CD4-positive, CD25-positive, alpha-beta regulatory T cell (primary cell): Measurements from ENCODE around the gene LHFPL2. TPM values are rescaled to one million over a fixed set of nuclear protein-coding genes. Genes with fewer than 3 reads are reported as not detected.

ENCODE experiments used
- ATAC-seq, 2 donors: fragments of 150-1000 bp; cut with Tn5 transposase; one replicate each; pipeline ENCODE4 v1.10.0; 2021; ENCODE audit warnings: low read depth in 2 of 2, moderate number of reproducible peaks in 2 of 2, moderate library complexity in 1 of 2
- DNase-seq, 3 donors: peaks; one replicate each; pipeline versions ENCODE4 v3.0.0 to v3.0.0-alpha.2; 2012 to 2022; ENCODE audit warnings: mixed read lengths in 1 of 3
- H3K27ac ChIP-seq: one replicate; pipeline ENCODE4 v1.7.0; 2013; ENCODE audit warnings: mild to moderate bottlenecking, low read length; ENCODE audit not compliant: insufficient read depth, poor library complexity, severe bottlenecking
- H3K27me3 ChIP-seq: one replicate; pipeline ENCODE4 v1.7.0; 2013; ENCODE audit warnings: low read length; ENCODE audit not compliant: control insufficient read depth, insufficient read depth
- H3K36me3 ChIP-seq: one replicate; pipeline ENCODE4 v1.7.0; 2013; ENCODE audit warnings: mild to moderate bottlenecking, low read length, moderate library complexity; ENCODE audit not compliant: control insufficient read depth, insufficient read depth
- H3K4me1 ChIP-seq: 2 replicates; pipeline ENCODE4 v1.7.0; 2013; ENCODE audit warnings: mild to moderate bottlenecking, low read length; ENCODE audit not compliant: insufficient read depth, control insufficient read depth, poor library complexity, severe bottlenecking
- H3K4me3 ChIP-seq: one replicate; pipeline ENCODE4 v1.7.0; 2013; ENCODE audit warnings: low read depth, mild to moderate bottlenecking, low read length, moderate library complexity
- H3K9me3 ChIP-seq, 2 experiments: 1 replicate in 1 of 2; 2 replicates in 1 of 2; pipeline ENCODE4 v1.7.0; 2013; ENCODE audit warnings: low read length in 2 of 2, mild to moderate bottlenecking in 1 of 2, moderate library complexity in 1 of 2; ENCODE audit not compliant: control insufficient read depth in 2 of 2
- H3K27ac Mint-ChIP-seq, 3 donors: one replicate each; pipeline ENCODE4 v1.8.0; 2020 to 2022; ENCODE audit warnings: mild to moderate bottlenecking in 3 of 3, mixed read lengths in 3 of 3, moderate library complexity in 2 of 3
- H3K27me3 Mint-ChIP-seq: one replicate; pipeline ENCODE4 v1.8.0; 2022; ENCODE audit warnings: mild to moderate bottlenecking, mixed read lengths
- H3K36me3 Mint-ChIP-seq: one replicate; pipeline ENCODE4 v1.8.0; 2020; ENCODE audit warnings: mixed read lengths
- H3K4me1 Mint-ChIP-seq, 4 donors: one replicate each; pipeline ENCODE4 v1.8.0; 2020 to 2022; ENCODE audit warnings: mixed read lengths in 4 of 4, mild to moderate bottlenecking in 1 of 4
- H3K4me3 Mint-ChIP-seq, 4 donors: one replicate each; pipeline ENCODE4 v1.8.0; 2020 to 2022; ENCODE audit warnings: mild to moderate bottlenecking in 4 of 4, mixed read lengths in 4 of 4, moderate library complexity in 3 of 4
- H3K9me3 Mint-ChIP-seq, 7 donors: one replicate each; pipeline ENCODE4 v1.8.0; 2020 to 2022; ENCODE audit warnings: mixed read lengths in 7 of 7, mild to moderate bottlenecking in 3 of 7, moderate library complexity in 2 of 7
- polyA plus RNA-seq, 4 donors: library from polyadenylated mRNA; unstranded; fragments of 300-500 nt; fragmentation: Illumina TruSeq; gene quantifications; one replicate each; pipeline ENCODE4 v1.2.3, GENCODE V29; 2021
- total RNA-seq: library from RNA; stranded (reverse); gene quantifications from one replicate; pipeline ENCODE4 v1.2.3, GENCODE V29; 2022

LHFPL2 gene
- total and polyA plus RNA-seq, 5 donors from 2014 or later: 0.11 to 0.47 (median 0.32) TPM

DNA sequence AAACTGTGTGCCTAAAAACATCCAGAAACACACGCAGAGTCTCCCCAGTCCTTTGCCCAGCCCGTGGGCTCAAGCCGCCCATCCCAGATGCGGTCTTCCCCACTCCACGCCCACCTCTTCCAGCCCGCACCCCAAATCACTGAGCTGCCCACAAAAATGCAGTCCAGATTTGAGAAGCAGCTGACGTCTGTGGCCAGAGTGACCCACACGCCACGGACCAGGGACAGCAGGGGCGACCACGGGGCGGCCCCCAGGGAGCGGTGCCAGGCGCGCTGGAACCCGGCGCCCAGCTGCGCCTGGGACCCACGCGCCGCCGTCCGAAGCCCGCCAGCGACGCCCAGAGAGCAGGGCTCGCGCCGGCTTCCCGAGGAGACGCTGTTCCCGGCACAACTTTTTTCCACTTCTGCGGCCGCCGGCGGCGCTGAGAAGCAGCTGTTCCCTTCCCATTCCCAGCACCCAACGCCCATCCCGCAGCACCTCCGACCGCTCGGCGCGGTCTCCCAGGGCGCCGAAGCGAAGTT, 674 bp downstream of the LHFPL2 start:
- no peak overlapping the region for H3K27ac ChIP-seq
- peaks cover 11% of the 10 kb centered on the region for H3K4me1 ChIP-seq
- Mint-ChIP-seq H3K36me3 (no peaks in the 10 kb centered on the region), H3K9me3 (peaks cover 0 to 11% (median 0%) of the 10 kb centered on the region in 7 donors), H3K4me1 (peaks cover 0 to 16% (median 8%) of the 10 kb centered on the region in 4 donors), H3K27me3 (peaks cover 67% of the 10 kb centered on the region), H3K27ac (no peak overlapping the region), H3K4me3 (peak overlapping the region; percentile 62 to 73 (median 69))
- H3K9me3 ChIP-seq: no peaks in the 10 kb centered on the region
- DNase-seq (no peak), ATAC-seq (no peak)
- H3K36me3 ChIP-seq: no peaks in the 10 kb centered on the region
- H3K27me3 ChIP-seq: peaks cover 30% of the 10 kb centered on the region
- no peak overlapping the region for H3K4me3 ChIP-seq

DNA sequence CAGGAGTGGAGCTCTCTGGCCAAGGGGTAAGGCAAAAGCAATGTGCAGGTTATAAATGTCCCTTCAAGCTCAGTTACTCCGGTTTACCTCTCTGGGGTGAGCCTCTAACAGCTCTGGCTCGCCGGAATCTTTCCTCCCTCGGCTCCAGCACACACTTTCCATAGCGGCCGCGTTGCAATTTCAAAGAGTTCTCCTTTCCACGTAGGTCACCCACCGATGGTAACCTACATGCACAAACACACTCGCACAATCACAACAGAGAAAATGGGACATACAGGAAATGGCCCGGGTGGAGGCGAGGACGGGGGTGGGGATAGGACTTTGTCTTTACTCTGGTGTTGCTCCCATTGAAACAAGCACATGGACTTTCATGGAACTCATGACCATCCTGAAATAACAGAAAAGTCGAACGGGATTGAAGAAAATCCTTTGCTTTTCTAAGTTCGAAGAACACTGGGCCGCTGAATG, 1.2 kb downstream of the LHFPL2 start:
- H3K36me3 ChIP-seq: no peaks in the 10 kb centered on the region
- peaks cover 11% of the 10 kb centered on the region for H3K4me1 ChIP-seq
- Mint-ChIP-seq H3K4me1 (peaks cover 0 to 16% (median 8%) of the 10 kb centered on the region in 4 donors), H3K27me3 (peaks cover 66% of the 10 kb centered on the region), H3K36me3 (no peaks in the 10 kb centered on the region), H3K9me3 (peaks cover 0 to 14% (median 0%) of the 10 kb centered on the region in 7 donors), H3K4me3 (peak overlapping the region; percentile 35 to 73 (median 69)), H3K27ac (no peak overlapping the region)
- ATAC-seq (no peak), DNase-seq (peak in 1 of 3 donors; percentile 7)
- no peaks in the 10 kb centered on the region for H3K9me3 ChIP-seq
- H3K27ac ChIP-seq: no peak overlapping the region
- H3K4me3 ChIP-seq: no peak overlapping the region
- peaks cover 32% of the 10 kb centered on the region for H3K27me3 ChIP-seq

DNA sequence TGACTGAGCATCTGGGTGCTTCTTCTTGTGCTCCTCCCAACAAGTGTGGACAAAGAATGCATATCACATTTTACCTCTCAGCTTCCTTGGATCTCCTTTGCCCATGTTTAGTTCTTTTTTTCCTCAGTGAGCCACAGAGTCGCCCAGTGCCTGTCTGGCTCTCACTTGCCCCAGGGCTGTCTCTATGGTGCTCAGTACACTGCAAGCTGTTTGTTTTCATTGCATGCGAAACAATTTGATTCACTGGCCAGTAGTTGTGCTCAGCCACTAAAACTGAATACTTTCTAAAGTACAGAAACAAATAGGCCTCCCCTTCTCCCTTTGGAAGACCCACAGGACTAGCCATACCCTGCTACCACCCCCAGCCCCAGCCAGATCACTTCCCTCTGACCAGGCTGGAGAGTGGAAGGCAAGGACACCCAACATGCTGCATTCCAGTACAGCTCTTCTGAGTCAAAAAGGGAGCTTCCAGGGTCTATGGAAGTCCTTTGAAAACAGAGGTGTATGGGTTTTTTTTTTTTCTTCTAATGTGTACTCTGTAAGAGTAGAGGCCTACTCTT, 3.8 kb downstream of the LHFPL2 start:
- DNase-seq (no peak), ATAC-seq (no peak)
- H3K27ac Mint-ChIP-seq: no peak overlapping the region
- no peaks in the 10 kb centered on the region for H3K9me3 ChIP-seq
- H3K27me3 ChIP-seq: peaks cover 24% of the 10 kb centered on the region
- H3K4me1 Mint-ChIP-seq: peaks cover 0 to 15% (median 8%) of the 10 kb centered on the region in 4 donors
- H3K9me3 Mint-ChIP-seq: peaks cover 0 to 14% (median 0%) of the 10 kb centered on the region in 7 donors
- H3K27me3 Mint-ChIP-seq: peaks cover 49% of the 10 kb centered on the region
- H3K4me1 ChIP-seq: peaks cover 11% of the 10 kb centered on the region
- H3K4me3 ChIP-seq: no peak overlapping the region
- no peak overlapping the region for H3K27ac ChIP-seq
- H3K36me3 Mint-ChIP-seq: no peaks in the 10 kb centered on the region
- no peak overlapping the region for H3K4me3 Mint-ChIP-seq
- H3K36me3 ChIP-seq: no peaks in the 10 kb centered on the region

DNA sequence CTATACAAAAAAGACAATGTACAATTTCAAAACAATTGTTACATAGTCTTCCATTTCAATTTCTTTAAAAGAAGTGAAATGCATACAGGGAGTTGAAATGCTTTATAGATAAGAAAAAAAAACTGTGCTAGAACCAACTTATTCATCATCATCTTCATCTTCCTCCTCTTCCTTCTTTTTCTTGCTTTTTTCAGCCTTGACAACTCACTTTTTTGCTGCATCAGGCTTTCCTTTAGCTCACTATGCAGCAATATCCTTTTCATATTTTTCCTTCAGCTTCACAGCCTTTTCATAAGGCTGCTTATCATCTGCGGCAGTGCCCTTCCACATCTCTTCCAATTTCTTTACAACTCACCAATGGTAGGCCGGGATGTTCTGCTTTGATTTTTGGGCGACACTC, 4.4 kb downstream of the LHFPL2 start:
- Mint-ChIP-seq H3K36me3 (no peaks in the 10 kb centered on the region), H3K4me1 (peaks cover 0 to 12% (median 8%) of the 10 kb centered on the region in 4 donors), H3K27ac (no peak overlapping the region), H3K4me3 (no peak overlapping the region), H3K27me3 (peaks cover 42% of the 10 kb centered on the region), H3K9me3 (peaks cover 0 to 11% (median 0%) of the 10 kb centered on the region in 7 donors)
- no peak overlapping the region for H3K27ac ChIP-seq
- peaks cover 11% of the 10 kb centered on the region for H3K4me1 ChIP-seq
- H3K36me3 ChIP-seq: no peaks in the 10 kb centered on the region
- no peak for ATAC-seq
- DNase-seq: no peak
- no peaks in the 10 kb centered on the region for H3K9me3 ChIP-seq
- no peak overlapping the region for H3K4me3 ChIP-seq
- H3K27me3 ChIP-seq: peaks cover 23% of the 10 kb centered on the region

DNA sequence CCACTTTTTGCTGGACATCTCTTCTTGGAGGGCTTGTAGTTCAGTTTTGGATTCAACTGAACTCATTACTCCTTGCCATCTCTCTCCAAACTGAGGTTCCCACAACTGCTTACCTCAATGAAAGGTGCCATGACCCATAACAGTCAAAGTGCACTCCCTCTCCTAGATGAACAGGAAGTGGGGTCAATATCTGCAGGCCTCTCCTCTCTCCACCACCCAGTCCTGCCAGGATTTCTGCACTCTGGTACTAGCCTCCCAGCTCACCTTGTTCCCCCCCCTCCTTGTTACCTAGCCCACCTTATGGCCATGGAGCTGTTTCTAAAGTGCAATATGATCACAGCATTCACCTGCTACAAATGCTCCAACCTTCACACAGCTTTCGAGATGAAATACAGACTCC, 5.9 kb downstream of the LHFPL2 start:
- Mint-ChIP-seq H3K36me3 (no peaks in the 10 kb centered on the region), H3K9me3 (peaks cover 0 to 11% (median 0%) of the 10 kb centered on the region in 7 donors)

DNA sequence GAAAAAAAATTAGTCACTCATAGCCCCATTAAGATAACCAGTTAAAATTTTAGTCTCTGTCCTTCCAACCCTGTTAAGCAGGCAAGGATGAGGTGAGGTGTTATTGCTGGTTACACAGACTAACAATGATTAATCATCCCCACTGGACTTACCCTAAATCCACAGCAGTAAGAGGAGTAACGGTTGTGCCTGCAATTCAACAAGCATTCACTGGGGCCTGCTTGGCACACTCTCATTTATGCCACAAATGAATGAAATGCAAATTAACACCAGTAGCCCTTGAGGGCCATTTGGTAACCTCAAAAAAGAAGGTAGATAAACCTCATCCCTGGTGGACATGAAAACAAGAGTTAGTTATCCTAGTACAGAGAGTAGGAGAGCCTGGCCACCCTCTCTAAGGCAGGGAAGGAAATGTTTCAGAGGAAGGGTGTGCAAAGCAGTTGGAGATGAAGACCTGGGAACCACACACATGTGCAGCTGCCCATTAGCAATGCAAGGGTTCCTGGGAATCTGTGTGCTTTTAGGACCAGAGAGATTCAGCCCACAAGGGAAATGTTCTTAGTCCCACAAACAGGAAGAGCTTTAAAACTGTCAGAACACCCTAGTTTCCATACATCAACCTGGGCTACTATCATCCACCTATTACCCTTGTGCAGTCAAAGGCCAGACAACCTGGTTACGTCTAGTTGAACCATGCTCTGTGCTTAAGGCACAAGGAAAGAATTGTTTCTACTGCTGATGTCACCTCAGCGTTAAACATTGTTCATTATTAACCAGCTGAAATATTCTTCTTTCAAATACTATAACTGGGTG, 7.7 kb downstream of the LHFPL2 start:
- Mint-ChIP-seq H3K27ac (no peak overlapping the region), H3K4me1 (no peaks in the 10 kb centered on the region)
- H3K27ac ChIP-seq: no peak overlapping the region

More for the DNA sequence above, 5.9 kb downstream of the LHFPL2 start:
- DNase-seq: no peak
- no peak for ATAC-seq
- Histone ChIP-seq H3K27ac (no peak overlapping the region), H3K27me3 (peaks cover 23% of the 10 kb centered on the region), H3K9me3 (no peaks in the 10 kb centered on the region), H3K36me3 (no peaks in the 10 kb centered on the region), H3K4me1 (peaks cover 8% of the 10 kb centered on the region), H3K4me3 (no peak overlapping the region)
- no peak overlapping the region for H3K27ac Mint-ChIP-seq
- H3K4me1 Mint-ChIP-seq: peaks cover 0 to 11% (median 8%) of the 10 kb centered on the region in 4 donors
- H3K4me3 Mint-ChIP-seq: no peak overlapping the region
- peaks cover 41% of the 10 kb centered on the region for H3K27me3 Mint-ChIP-seq

DNA sequence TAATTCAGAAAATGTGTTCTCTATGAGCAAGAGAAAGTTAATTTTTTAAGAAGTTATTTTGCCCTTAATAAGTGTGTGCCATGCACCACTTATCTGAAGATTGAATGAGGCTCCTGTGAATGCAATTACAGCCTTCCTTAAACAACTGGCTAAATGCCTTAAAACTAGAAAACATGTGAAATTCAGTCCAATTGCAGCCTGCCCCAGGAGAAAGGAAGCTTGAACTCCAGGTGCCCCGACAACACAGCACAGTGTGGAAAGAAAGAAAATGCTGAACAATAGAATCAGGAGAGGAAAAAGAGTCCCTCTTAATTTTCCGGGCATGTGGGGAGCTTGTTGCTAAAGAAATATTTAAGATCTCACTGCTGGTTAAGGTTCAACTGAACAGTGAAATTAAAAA, 8.8 kb downstream of the LHFPL2 start:
- peaks cover 5% of the 10 kb centered on the region for H3K27me3 ChIP-seq

More for the DNA sequence above, 7.7 kb downstream of the LHFPL2 start:
- Mint-ChIP-seq H3K36me3 (no peaks in the 10 kb centered on the region), H3K27me3 (peaks cover 25% of the 10 kb centered on the region), H3K9me3 (peaks cover 0 to 10% (median 0%) of the 10 kb centered on the region in 7 donors), H3K4me3 (no peak overlapping the region)
- Histone ChIP-seq H3K9me3 (no peaks in the 10 kb centered on the region), H3K27me3 (peaks cover 6% of the 10 kb centered on the region), H3K4me3 (no peak overlapping the region), H3K36me3 (no peaks in the 10 kb centered on the region), H3K4me1 (no peaks in the 10 kb centered on the region)
- DNase-seq (no peak), ATAC-seq (no peak)

More for the DNA sequence above, 8.8 kb downstream of the LHFPL2 start:
- H3K36me3 Mint-ChIP-seq: no peaks in the 10 kb centered on the region
- no peaks in the 10 kb centered on the region for H3K9me3 ChIP-seq
- DNase-seq (no peak), ATAC-seq (no peak)
- H3K9me3 Mint-ChIP-seq: peaks cover 0 to 7% (median 0%) of the 10 kb centered on the region in 7 donors
- H3K4me3 Mint-ChIP-seq: no peak overlapping the region
- no peak overlapping the region for H3K27ac Mint-ChIP-seq
- H3K36me3 ChIP-seq: no peaks in the 10 kb centered on the region
- no peaks in the 10 kb centered on the region for H3K4me1 ChIP-seq
- no peak overlapping the region for H3K4me3 ChIP-seq
- no peaks in the 10 kb centered on the region for H3K4me1 Mint-ChIP-seq
- H3K27ac ChIP-seq: no peak overlapping the region
- H3K27me3 Mint-ChIP-seq: peaks cover 18% of the 10 kb centered on the region
